KOPT-K1 (cell line): Measurements from ENCODE around the gene BCAR1.

Experiments
- H3K27ac ChIP-seq: fragments of 200-600 bp; sonication (generic); 2 replicates; pipeline ENCODE4 v1.5.1; 2016; ENCODE audit warnings: antibody characterized with exemption, mild to moderate bottlenecking, low read depth, low read length; ENCODE audit not compliant: poor library complexity, severe bottlenecking
- H3K36me3 ChIP-seq: fragments of 200-600 bp; sonication (generic); 2 replicates; pipeline ENCODE4 v1.5.1; 2017; ENCODE audit warnings: antibody characterized with exemption, mild to moderate bottlenecking, low read length, moderate library complexity; ENCODE audit not compliant: insufficient read depth
- H3K9me3 ChIP-seq: fragments of 200-600 bp; sonication (generic); 2 replicates; pipeline ENCODE4 v1.5.1; 2017; ENCODE audit warnings: antibody characterized with exemption, low read length, mild to moderate bottlenecking; ENCODE audit not compliant: insufficient read depth, poor library complexity, severe bottlenecking

The BCAR1 gene

GRCh38 chr16:75202069-75202590 lies 49.3 kb downstream of the BCAR1 start:
- Histone ChIP-seq H3K9me3 (no peaks in the 10 kb centered on the region), H3K36me3 (no peaks in the 10 kb centered on the region), H3K27ac (no peak overlapping the region)

- H3K36me3 ChIP-seq, result no peaks in the 10 kb centered on the region
- H3K9me3 ChIP-seq, result no peaks in the 10 kb centered on the region
- H3K27ac ChIP-seq, result no peak overlapping the region
These were observed 53.3 kb downstream of the BCAR1 start for GRCh38 chr16:75198135-75198600.

- no peaks in the 10 kb centered on the region for H3K36me3 ChIP-seq
- no peaks in the 10 kb centered on the region for H3K9me3 ChIP-seq
- no peak overlapping the region for H3K27ac ChIP-seq
These were observed 53.8 kb downstream of the BCAR1 start for GRCh38 chr16:75197522-75198134.

GRCh38 chr16:75196836-75197235 lies 54.6 kb downstream of the BCAR1 start:
- Histone ChIP-seq H3K9me3 (no peaks in the 10 kb centered on the region), H3K36me3 (no peaks in the 10 kb centered on the region), H3K27ac (no peak overlapping the region)

- no peaks in the 10 kb centered on the region for H3K36me3 ChIP-seq
- H3K27ac ChIP-seq, result no peak overlapping the region
- no peaks in the 10 kb centered on the region for H3K9me3 ChIP-seq
These were observed 55.3 kb downstream of the BCAR1 start for GRCh38 chr16:75195811-75196790.

- Histone ChIP-seq H3K36me3 (no peaks in the 10 kb centered on the region), H3K27ac (no peak overlapping the region), H3K9me3 (no peaks in the 10 kb centered on the region)
These were observed 57.5 kb downstream of the BCAR1 start for GRCh38 chr16:75193730-75194444.

- H3K9me3 ChIP-seq, result no peaks in the 10 kb centered on the region
These were observed 58.2 kb downstream of the BCAR1 start for GRCh38 chr16:75193265-75193650.

GRCh38 chr16:75192606-75193264 lies 58.7 kb downstream of the BCAR1 start:
- Histone ChIP-seq H3K36me3 (no peaks in the 10 kb centered on the region), H3K9me3 (no peaks in the 10 kb centered on the region), H3K27ac (no peak overlapping the region)

More at GRCh38 chr16:75193265-75193650, 58.2 kb downstream of the BCAR1 start:
- H3K36me3 ChIP-seq, result no peaks in the 10 kb centered on the region
- H3K27ac ChIP-seq, result no peak overlapping the region

- H3K36me3 ChIP-seq, result no peaks in the 10 kb centered on the region
- H3K9me3 ChIP-seq, result no peaks in the 10 kb centered on the region
- H3K27ac ChIP-seq, result no peak overlapping the region
These were observed 61.7 kb downstream of the BCAR1 start for GRCh38 chr16:75189638-75190245.

GRCh38 chr16:75188832-75189477 lies 62.5 kb downstream of the BCAR1 start:
- Histone ChIP-seq H3K36me3 (no peaks in the 10 kb centered on the region), H3K27ac (no peak overlapping the region)

GRCh38 chr16:75181630-75182029 lies 69.8 kb downstream of the BCAR1 start:
- Histone ChIP-seq H3K9me3 (peaks cover 16% of the 10 kb centered on the region), H3K27ac (no peak overlapping the region), H3K36me3 (no peaks in the 10 kb centered on the region)

More at GRCh38 chr16:75188832-75189477, 62.5 kb downstream of the BCAR1 start:
- no peaks in the 10 kb centered on the region for H3K9me3 ChIP-seq

GRCh38 chr16:75179208-75179607 lies 72.2 kb downstream of the BCAR1 start:
- peaks cover 39% of the 10 kb centered on the region for H3K9me3 ChIP-seq
- H3K27ac ChIP-seq, result no peak overlapping the region
- no peaks in the 10 kb centered on the region for H3K36me3 ChIP-seq
